Testis (tissue), 2 donors: ENCODE measurements around the gene ZBTB4.

ENCODE experiments used
- CTCF ChIP-seq, 3 experiments: fragments of 450-650 bp in 2 of 3; fragments of 200-600 bp in 1 of 3; sonication (generic) in 1 of 3; IDR thresholded peaks; one replicate each; pipeline ENCODE4 v1.5.1; 2016 to 2019; ENCODE audit warnings: antibody characterized with exemption in 3 of 3, mild to moderate bottlenecking in 2 of 3, moderate library complexity in 1 of 3
- POLR2A ChIP-seq: fragments of 450-650 bp; IDR thresholded peaks from one replicate; pipeline ENCODE4 v1.6.1; 2017; ENCODE audit warnings: antibody characterized with exemption, mild to moderate bottlenecking, moderate library complexity

GRCh38 chr17:7497228-7497627 lies 17.8 kb upstream of the ZBTB4 start:
- TF ChIP-seq POLR2A (no peak), CTCF (IDR thresholded peaks at IDR 0.05) (no peak)
